Measurements from ENCODE around the gene CDK16. TPM values are rescaled to one million over a fixed set of nuclear protein-coding genes. Genes with fewer than 3 reads are reported as not detected.
A peak's percentile ranks its signal among the peaks of the same experiment; 100 is the strongest.

CDK16 gene
- polyA plus RNA-seq, 6 donors from 2014 or later, result 3.9 to 19.9 (median 7.2) TPM

DNA sequence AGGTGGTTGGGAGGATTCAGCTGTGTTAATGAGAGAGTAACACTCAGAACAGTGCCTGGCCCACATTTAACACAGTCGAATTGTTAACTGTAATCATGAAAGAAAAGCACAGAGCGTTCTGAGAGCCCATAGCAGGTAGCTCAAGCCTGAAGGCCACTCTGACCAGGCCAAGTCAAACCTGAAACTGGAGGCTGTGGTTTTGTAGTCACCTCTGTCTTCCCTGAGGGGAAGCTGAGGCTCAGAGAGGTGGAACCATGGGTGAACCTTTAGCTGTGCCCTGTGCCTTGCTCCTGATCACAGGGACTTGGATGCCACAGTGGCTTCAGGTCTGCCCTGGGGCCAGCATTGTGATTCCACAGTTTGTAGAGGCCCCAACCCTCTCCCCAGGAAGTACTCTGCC is 41.4 kb upstream of the CDK16 start:
- ATAC-seq (ENCODE audit: low read depth in 2 of 2) (no peak), DNase-seq (no peak)
- Mint-ChIP-seq H3K4me3 (no peak overlapping the region), H3K27ac (no peak overlapping the region), H3K36me3 (peaks cover 5 to 26% of the 10 kb centered on the region in 2 donors), H3K4me1 (peaks cover 0 to 8% (median 1%) of the 10 kb centered on the region in 3 donors), H3K9me3 (no peaks in the 10 kb centered on the region), H3K27me3 (peaks cover 0 to 73% (median 0%) of the 10 kb centered on the region in 3 donors)

GRCh38 chrX:47178337-47178736 is 40.1 kb upstream of the CDK16 start:
- no peak overlapping the region for H3K4me3 Mint-ChIP-seq
- no peak for DNase-seq
- peaks cover 0 to 61% (median 0%) of the 10 kb centered on the region in 3 donors for H3K27me3 Mint-ChIP-seq
- H3K9me3 Mint-ChIP-seq, result no peaks in the 10 kb centered on the region
- peak overlapping the region in 3 of 6 donors; percentile 28 to 72 (median 56) for H3K27ac Mint-ChIP-seq
- H3K36me3 Mint-ChIP-seq, result peaks cover 5 to 22% of the 10 kb centered on the region in 2 donors
- ATAC-seq (ENCODE audit: low read depth in 2 of 2), result no peak
- peaks cover 0 to 8% (median 1%) of the 10 kb centered on the region in 3 donors for H3K4me1 Mint-ChIP-seq

- no peak for DNase-seq
- Mint-ChIP-seq H3K4me3 (peak overlapping the region in 1 of 8 donors; percentile 80), H3K4me1 (peaks cover under 1 to 3% (median 1%) of the 10 kb centered on the region in 3 donors), H3K27me3 (peaks cover 0 to 50% (median 0%) of the 10 kb centered on the region in 3 donors), H3K36me3 (peaks cover 5 to 12% of the 10 kb centered on the region in 2 donors), H3K27ac (no peak overlapping the region), H3K9me3 (no peaks in the 10 kb centered on the region)
- no peak for ATAC-seq (ENCODE audit: low read depth in 2 of 2)
These were observed 39.1 kb upstream of the CDK16 start for GRCh38 chrX:47179221-47179927.

DNA sequence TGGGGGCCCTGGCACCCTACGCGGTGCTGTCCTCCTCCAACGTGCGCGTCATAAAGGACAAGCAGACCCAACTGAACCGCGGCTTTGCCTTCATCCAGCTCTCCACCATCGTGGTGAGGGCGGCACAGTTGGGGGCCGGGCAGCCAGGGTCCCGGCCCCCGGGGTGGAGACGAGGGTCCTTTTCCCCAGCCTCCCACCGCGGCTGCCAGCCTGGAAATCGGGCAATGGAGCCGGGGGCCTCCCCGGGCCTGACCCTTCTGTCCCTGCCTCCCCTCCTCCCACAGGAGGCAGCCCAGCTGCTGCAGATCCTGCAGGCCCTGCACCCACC is 38.6 kb upstream of the CDK16 start:
- H3K36me3 Mint-ChIP-seq, result peaks cover 5 to 12% of the 10 kb centered on the region in 2 donors
- ATAC-seq (ENCODE audit: low read depth in 2 of 2) (no peak), DNase-seq (no peak)
- no peak overlapping the region for H3K4me3 Mint-ChIP-seq
- no peaks in the 10 kb centered on the region for H3K9me3 Mint-ChIP-seq
- H3K27me3 Mint-ChIP-seq, result peaks cover 0 to 45% (median 0%) of the 10 kb centered on the region in 3 donors
- peaks cover 1 to 5% (median 3%) of the 10 kb centered on the region in 3 donors for H3K4me1 Mint-ChIP-seq
- H3K27ac Mint-ChIP-seq, result no peak overlapping the region

- no peaks in the 10 kb centered on the region for H3K9me3 Mint-ChIP-seq
- peaks cover 0 to 41% (median 0%) of the 10 kb centered on the region in 3 donors for H3K27me3 Mint-ChIP-seq
- no peak overlapping the region for H3K27ac Mint-ChIP-seq
- H3K36me3 Mint-ChIP-seq, result peaks cover 5 to 12% of the 10 kb centered on the region in 2 donors
- H3K4me1 Mint-ChIP-seq, result peaks cover 1 to 5% (median 3%) of the 10 kb centered on the region in 3 donors
- ATAC-seq (ENCODE audit: low read depth in 2 of 2) (no peak), DNase-seq (no peak)
- no peak overlapping the region for H3K4me3 Mint-ChIP-seq
These were observed 38.1 kb upstream of the CDK16 start for GRCh38 chrX:47180346-47180745.

DNA sequence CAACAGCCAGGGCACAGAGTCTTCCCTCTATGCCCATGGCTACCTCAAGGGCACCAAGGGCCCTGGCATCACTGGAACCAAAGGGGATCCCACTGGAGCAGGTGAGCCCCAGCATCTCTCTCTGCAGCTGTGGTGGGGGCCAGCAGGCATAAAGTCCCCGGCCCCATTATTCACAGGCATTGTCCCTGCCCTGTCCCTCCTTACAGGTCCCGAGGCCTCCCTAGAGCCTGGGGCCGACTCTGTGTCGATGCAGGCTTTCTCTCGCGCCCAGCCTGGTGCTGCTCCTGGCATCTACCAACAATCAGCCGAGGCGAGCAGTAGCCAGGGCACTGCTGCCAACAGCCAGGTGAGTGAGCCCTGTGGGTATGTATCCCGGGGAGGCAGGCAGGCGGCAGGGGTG is 37.2 kb upstream of the CDK16 start:
- no peak overlapping the region for H3K27ac Mint-ChIP-seq
- no peaks in the 10 kb centered on the region for H3K9me3 Mint-ChIP-seq
- peaks cover 0 to 32% (median 0%) of the 10 kb centered on the region in 3 donors for H3K27me3 Mint-ChIP-seq
- H3K4me3 Mint-ChIP-seq, result no peak overlapping the region
- ATAC-seq (ENCODE audit: low read depth in 2 of 2), result no peak
- peaks cover 1 to 5% (median 2%) of the 10 kb centered on the region in 3 donors for H3K4me1 Mint-ChIP-seq
- DNase-seq, result no peak
- H3K36me3 Mint-ChIP-seq, result peaks cover 5 to 7% of the 10 kb centered on the region in 2 donors

GRCh38 chrX:47182106-47182700 is 36.3 kb upstream of the CDK16 start:
- Mint-ChIP-seq H3K4me3 (no peak overlapping the region), H3K9me3 (no peaks in the 10 kb centered on the region), H3K27ac (peak overlapping the region in 1 of 6 donors; percentile 38), H3K4me1 (peaks cover 0 to 5% (median 1%) of the 10 kb centered on the region in 3 donors), H3K36me3 (peaks cover 0 to 5% of the 10 kb centered on the region in 2 donors), H3K27me3 (peaks cover 0 to 26% (median 0%) of the 10 kb centered on the region in 3 donors)
- no peak for DNase-seq
- ATAC-seq (ENCODE audit: low read depth in 2 of 2), result no peak

GRCh38 chrX:47184486-47184885 is 34.0 kb upstream of the CDK16 start:
- Mint-ChIP-seq H3K4me1 (peaks cover 0 to 11% (median 5%) of the 10 kb centered on the region in 3 donors), H3K27ac (no peak overlapping the region), H3K4me3 (no peak overlapping the region), H3K36me3 (no peaks in the 10 kb centered on the region), H3K9me3 (no peaks in the 10 kb centered on the region), H3K27me3 (peaks cover 0 to 9% (median 0%) of the 10 kb centered on the region in 3 donors)
- no peak for DNase-seq
- ATAC-seq (ENCODE audit: low read depth in 2 of 2), result no peak

- Mint-ChIP-seq H3K36me3 (no peaks in the 10 kb centered on the region), H3K9me3 (no peaks in the 10 kb centered on the region)
- ATAC-seq (ENCODE audit: low read depth in 2 of 2), result no peak
These were observed 33.2 kb upstream of the CDK16 start for GRCh38 chrX:47185241-47185640.

DNA sequence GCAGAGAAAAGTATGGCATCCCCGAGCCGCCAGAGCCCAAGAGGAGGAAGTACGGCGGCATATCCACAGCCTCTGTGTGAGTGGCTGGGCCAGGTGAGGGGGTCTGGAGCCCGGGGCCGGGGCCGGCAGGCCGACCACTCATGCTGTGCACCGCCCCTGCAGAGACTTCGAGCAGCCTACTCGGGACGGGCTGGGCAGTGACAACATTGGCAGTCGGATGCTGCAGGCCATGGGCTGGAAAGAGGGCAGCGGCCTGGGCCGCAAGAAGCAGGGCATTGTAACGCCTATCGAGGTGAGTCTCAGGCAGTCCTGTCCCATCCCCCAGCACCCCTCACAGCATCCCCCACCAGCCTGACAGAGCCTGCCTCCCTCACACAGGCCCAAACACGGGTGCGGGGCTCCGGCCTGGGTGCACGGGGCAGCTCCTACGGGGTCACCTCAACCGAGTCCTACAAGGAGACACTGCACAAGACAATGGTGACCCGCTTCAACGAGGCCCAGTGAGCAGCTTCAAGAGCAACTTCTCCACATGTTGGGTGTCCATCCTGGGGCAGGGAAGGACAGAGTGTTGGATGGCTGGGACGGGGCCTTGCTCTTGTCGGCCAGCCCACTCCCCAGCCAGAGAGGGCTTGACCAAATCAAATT is 32.3 kb upstream of the CDK16 start:
- ATAC-seq (ENCODE audit: low read depth in 2 of 2) (no peak), DNase-seq (no peak)
- H3K27ac Mint-ChIP-seq, result no peak overlapping the region
- peaks cover 0 to 6% (median 0%) of the 10 kb centered on the region in 3 donors for H3K27me3 Mint-ChIP-seq
- H3K9me3 Mint-ChIP-seq, result no peaks in the 10 kb centered on the region
- no peak overlapping the region for H3K4me3 Mint-ChIP-seq
- H3K4me1 Mint-ChIP-seq, result peaks cover 9 to 20% (median 16%) of the 10 kb centered on the region in 3 donors
- H3K36me3 Mint-ChIP-seq, result no peaks in the 10 kb centered on the region

More at GRCh38 chrX:47185241-47185640, 33.2 kb upstream of the CDK16 start:
- Mint-ChIP-seq H3K27me3 (peaks cover 0 to 6% (median 0%) of the 10 kb centered on the region in 3 donors), H3K4me1 (peaks cover 0 to 12% (median 6%) of the 10 kb centered on the region in 3 donors), H3K4me3 (no peak overlapping the region), H3K27ac (no peak overlapping the region)
- no peak for DNase-seq

GRCh38 chrX:47187106-47187677 is 31.3 kb upstream of the CDK16 start:
- Mint-ChIP-seq H3K36me3 (no peaks in the 10 kb centered on the region), H3K9me3 (no peaks in the 10 kb centered on the region), H3K27me3 (no peaks in the 10 kb centered on the region), H3K27ac (peak overlapping the region in 3 of 6 donors; percentile 24 to 68 (median 33)), H3K4me1 (peaks cover 9 to 25% (median 20%) of the 10 kb centered on the region in 3 donors), H3K4me3 (no peak overlapping the region)
- no peak for DNase-seq
- no peak for ATAC-seq (ENCODE audit: low read depth in 2 of 2)

GRCh38 chrX:47189906-47190305 is 28.6 kb upstream of the CDK16 start:
- no peaks in the 10 kb centered on the region for H3K27me3 Mint-ChIP-seq
- no peaks in the 10 kb centered on the region for H3K9me3 Mint-ChIP-seq
- ATAC-seq (ENCODE audit: low read depth in 2 of 2), result no peak
- no peak for DNase-seq
- peaks cover 29 to 48% (median 30%) of the 10 kb centered on the region in 3 donors for H3K4me1 Mint-ChIP-seq
- peak overlapping the region in 1 of 6 donors; percentile 36 for H3K27ac Mint-ChIP-seq
- no peaks in the 10 kb centered on the region for H3K36me3 Mint-ChIP-seq
- H3K4me3 Mint-ChIP-seq, result no peak overlapping the region

Measured in naive B cell (primary cell).